ENCODE data around the gene ABI3BP.

Gene ABI3BP

DNA sequence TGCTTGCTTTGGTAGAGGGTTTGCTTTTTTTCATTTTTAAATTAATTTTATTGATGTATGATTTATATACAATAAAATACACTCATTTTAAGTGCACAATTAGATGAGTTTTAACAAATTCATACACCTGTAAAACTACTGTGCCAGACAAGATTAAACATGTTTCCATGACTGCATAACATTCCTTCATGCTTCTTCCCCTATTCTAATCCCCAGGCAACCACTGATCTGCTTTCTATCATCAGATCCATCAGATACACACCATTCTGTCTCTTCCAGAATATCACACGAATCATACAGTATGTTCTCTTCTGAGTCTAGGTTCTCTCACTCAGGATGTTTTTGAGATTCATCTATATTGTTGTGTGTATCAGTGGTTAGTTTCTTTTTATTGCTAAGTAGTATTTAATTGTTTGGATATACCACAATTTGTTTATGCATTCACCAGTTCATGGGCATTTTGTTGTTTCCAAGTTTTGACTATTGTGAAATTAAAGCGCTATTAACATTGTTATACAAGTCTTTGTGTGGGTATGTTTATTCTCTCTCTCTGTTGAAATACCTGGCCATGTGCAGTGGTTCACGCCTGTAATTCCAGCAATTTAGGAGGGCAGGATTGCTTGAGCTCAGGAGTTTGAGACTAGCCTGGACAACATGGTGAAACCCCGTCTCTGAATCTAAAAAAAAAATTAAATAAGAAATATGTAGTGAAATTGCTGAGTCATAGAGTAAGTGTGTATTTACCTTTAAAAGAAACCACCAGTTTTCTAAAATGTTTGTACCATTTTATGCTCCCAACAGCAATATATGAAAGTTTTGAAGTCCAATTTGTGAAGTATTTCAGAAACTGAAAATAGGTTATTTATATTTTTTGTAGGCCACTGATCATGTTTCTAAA lies 290.9 kb downstream of the ABI3BP start:
- TF ChIP-seq, protein P1, sequence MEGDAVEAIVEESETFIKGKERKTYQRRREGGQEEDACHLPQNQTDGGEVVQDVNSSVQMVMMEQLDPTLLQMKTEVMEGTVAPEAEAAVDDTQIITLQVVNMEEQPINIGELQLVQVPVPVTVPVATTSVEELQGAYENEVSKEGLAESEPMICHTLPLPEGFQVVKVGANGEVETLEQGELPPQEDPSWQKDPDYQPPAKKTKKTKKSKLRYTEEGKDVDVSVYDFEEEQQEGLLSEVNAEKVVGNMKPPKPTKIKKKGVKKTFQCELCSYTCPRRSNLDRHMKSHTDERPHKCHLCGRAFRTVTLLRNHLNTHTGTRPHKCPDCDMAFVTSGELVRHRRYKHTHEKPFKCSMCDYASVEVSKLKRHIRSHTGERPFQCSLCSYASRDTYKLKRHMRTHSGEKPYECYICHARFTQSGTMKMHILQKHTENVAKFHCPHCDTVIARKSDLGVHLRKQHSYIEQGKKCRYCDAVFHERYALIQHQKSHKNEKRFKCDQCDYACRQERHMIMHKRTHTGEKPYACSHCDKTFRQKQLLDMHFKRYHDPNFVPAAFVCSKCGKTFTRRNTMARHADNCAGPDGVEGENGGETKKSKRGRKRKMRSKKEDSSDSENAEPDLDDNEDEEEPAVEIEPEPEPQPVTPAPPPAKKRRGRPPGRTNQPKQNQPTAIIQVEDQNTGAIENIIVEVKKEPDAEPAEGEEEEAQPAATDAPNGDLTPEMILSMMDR (IDR thresholded peaks at IDR 0.05; ENCODE audit: low read depth, low read length), result no peak
- DNase-seq (ENCODE audit: extremely low read depth, low read depth), result no peak

DNA sequence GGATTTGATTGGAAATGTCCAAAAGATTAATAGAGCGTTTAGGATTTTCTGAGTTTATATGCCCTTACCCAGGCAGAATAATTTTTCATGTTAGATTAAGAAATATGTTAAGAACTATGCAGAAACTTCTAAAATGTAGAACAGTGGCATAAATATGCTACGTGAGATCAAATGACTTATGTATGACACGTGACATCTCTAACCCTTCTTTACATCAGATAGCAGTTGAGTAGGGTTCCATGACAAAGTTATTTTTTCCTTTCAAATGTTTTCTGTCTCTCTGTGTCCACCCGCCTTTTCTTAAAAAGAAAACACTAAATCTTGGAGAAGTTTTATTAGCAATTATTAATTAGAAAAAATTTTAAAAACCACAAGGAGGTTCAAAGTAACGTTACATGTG lies 292.5 kb downstream of the ABI3BP start:
- TF ChIP-seq, protein P1 (IDR thresholded peaks at IDR 0.05; ENCODE audit: low read depth, low read length), result no peak
- DNase-seq (ENCODE audit: extremely low read depth, low read depth), result no peak
